HG03060 (cell line): ENCODE results near the gene CHST12.
"Not testable (repeated sequence)": the region's sequence is repeated elsewhere in the genome, so short reads cannot be mapped to it uniquely, and the experiment has no call there.

Experiments used
- ATAC-seq: cut with Tn5 transposase; IDR thresholded peaks from one replicate; pipeline ENCODE4 v1.9.1; 2021; ENCODE audit warnings: low read depth, moderate number of reproducible peaks; ENCODE audit not compliant: unreplicated experiment

Gene CHST12

GRCh38 chr7:2452643-2453270 is 49.3 kb downstream of the CHST12 start:
- no peak for ATAC-seq

- not testable (repeated sequence) for ATAC-seq
Measured at GRCh38 chr7:2453849-2454248, 50.4 kb downstream of the CHST12 start.

- ATAC-seq = no peak
Measured at GRCh38 chr7:2459674-2460073, 56.3 kb downstream of the CHST12 start.

GRCh38 chr7:2460188-2460587 is 56.8 kb downstream of the CHST12 start:
- no peak for ATAC-seq

GRCh38 chr7:2460641-2461040 is 57.2 kb downstream of the CHST12 start:
- ATAC-seq = no peak

- no peak for ATAC-seq
Measured at GRCh38 chr7:2461268-2462026, 58.0 kb downstream of the CHST12 start.

- no peak for ATAC-seq
Measured at GRCh38 chr7:2462731-2463130, 59.3 kb downstream of the CHST12 start.

- ATAC-seq = no peak
Measured at GRCh38 chr7:2465928-2466327, 62.5 kb downstream of the CHST12 start.

- ATAC-seq = no peak
Measured at GRCh38 chr7:2466675-2467074, 63.3 kb downstream of the CHST12 start.

- no peak for ATAC-seq
Measured at GRCh38 chr7:2468227-2468626, 64.8 kb downstream of the CHST12 start.

- ATAC-seq = not testable (repeated sequence)
Measured at GRCh38 chr7:2469460-2470203, 66.2 kb downstream of the CHST12 start.

- no peak for ATAC-seq
Measured at GRCh38 chr7:2470204-2471021, 67.0 kb downstream of the CHST12 start.

- ATAC-seq = no peak
Measured at GRCh38 chr7:2471022-2471329, 67.6 kb downstream of the CHST12 start.

- no peak for ATAC-seq
Measured at GRCh38 chr7:2471396-2471795, 68.0 kb downstream of the CHST12 start.

- ATAC-seq = no peak
Measured at GRCh38 chr7:2472739-2473138, 69.3 kb downstream of the CHST12 start.

- no peak for ATAC-seq
Measured at GRCh38 chr7:2473496-2474180, 70.2 kb downstream of the CHST12 start.

- no peak for ATAC-seq
Measured at GRCh38 chr7:2474224-2474623, 70.8 kb downstream of the CHST12 start.

- no peak for ATAC-seq
Measured at GRCh38 chr7:2474813-2475677, 71.6 kb downstream of the CHST12 start.

GRCh38 chr7:2475678-2476015 is 72.2 kb downstream of the CHST12 start:
- ATAC-seq = no peak
